Hepatocyte (in vitro differentiated cells): ENCODE data around the gene PCSK6.

ENCODE experiments used
- EZH2 ChIP-seq: fragments of 200-600 bp; sonication (generic); IDR thresholded peaks from 2 replicates; pipeline ENCODE4 v1.6.1; 2016; ENCODE audit warnings: antibody characterized with exemption, mild to moderate bottlenecking, borderline replicate concordance
- EZH2phosphoT487 ChIP-seq: fragments of 200-600 bp; sonication (generic); IDR thresholded peaks from one replicate; pipeline ENCODE4 v1.6.1; 2018; ENCODE audit warnings: antibody characterized with exemption, mild to moderate bottlenecking, low read depth, moderate library complexity; ENCODE audit not compliant: unreplicated experiment, severe bottlenecking

DNA sequence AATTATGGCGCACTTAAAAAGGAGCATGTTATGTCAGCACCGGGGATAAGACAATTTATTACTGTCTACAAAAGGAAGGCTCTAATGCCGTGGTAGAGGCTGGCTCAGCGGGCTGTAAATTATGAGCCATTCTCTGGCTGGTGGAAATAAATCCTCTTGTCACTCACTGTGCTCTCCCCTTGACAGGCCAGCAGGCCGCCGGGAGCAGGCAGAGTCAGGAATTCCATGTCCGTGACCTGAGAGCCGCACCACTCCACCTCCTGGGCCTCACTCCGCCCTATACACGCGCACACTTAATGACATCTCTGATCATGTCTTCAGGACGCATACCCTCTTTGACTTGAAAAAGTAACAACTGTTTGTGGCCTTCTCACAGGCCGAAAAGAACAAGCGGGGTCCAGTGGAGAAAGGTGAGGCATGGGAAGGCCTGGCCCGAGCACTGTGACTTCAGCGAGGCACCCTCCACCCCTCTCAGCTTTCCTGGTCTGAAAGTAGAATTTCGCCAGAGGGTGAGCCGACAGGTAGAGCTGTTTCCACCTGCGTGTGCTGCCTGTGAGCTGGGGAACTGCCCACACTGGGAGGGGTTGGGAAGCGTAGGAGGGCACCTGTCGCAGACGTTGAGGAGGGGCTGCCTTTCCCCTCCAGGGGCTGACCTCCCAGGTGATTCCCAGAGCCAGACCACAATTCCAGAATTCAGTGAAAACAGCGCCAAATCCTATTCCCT, 13.2 kb upstream of the PCSK6 start:
- TF ChIP-seq EZH2 (no peak), EZH2phosphoT487 (no peak)
